H1 (cell line): ENCODE measurements around the gene CALML4. TPM values are rescaled to one million over a fixed set of nuclear protein-coding genes. Genes with fewer than 3 reads are reported as not detected.

Experiments used
- CTCF ChIA-PET: fragments of 300-600 bp; sonication (Branson Sonifier 250); formaldehyde crosslinking; loops from one replicate; lab custom pipeline; 2021; ENCODE audit not compliant: partially characterized antibody; lab: Charles Lee
- POLR2A ChIA-PET: fragments of 300-600 bp; sonication (Branson Sonifier 250); formaldehyde crosslinking; loops from one replicate; lab custom pipeline; 2021; ENCODE audit warnings: inconsistent platforms; ENCODE audit not compliant: partially characterized antibody; lab: Charles Lee
- DNase-seq, 2 experiments: peaks; one replicate each; pipeline versions ENCODE4 v3.0.0 to v3.0.0-alpha.2; 2010 to 2022; ENCODE audit warnings: low spot score in 2 of 2, low read depth in 1 of 2, mixed read lengths in 1 of 2
- FAIRE-seq: peaks from 2 replicates; lab custom pipeline; 2011; peaks lifted over from hg19 to GRCh38; lab: Jason Lieb, UNC
- H2AFZ ChIP-seq: 2 replicates; pipeline ENCODE4 v1.8.1; 2012; ENCODE audit warnings: low read length, inconsistent platforms
- H2AK5ac ChIP-seq: 2 replicates; pipeline ENCODE4 v1.6.1; 2013; ENCODE audit warnings: low read depth, low read length
- H2BK120ac ChIP-seq: replicated peaks from 2 replicates; pipeline ENCODE3; 2013; ENCODE audit warnings: low read depth, low read length, inconsistent platforms
- H2BK12ac ChIP-seq: 2 replicates; pipeline ENCODE4 v1.6.1; 2013; ENCODE audit warnings: low read depth, low read length
- H2BK15ac ChIP-seq: 2 replicates; pipeline ENCODE4 v1.6.1; 2013; ENCODE audit warnings: low read length
- H2BK20ac ChIP-seq: 2 replicates; pipeline ENCODE4 v1.6.1; 2013; ENCODE audit warnings: low read length
- H2BK5ac ChIP-seq: 2 replicates; pipeline ENCODE4 v1.6.1; 2013; ENCODE audit warnings: low read depth, low read length
- H3K14ac ChIP-seq: 2 replicates; pipeline ENCODE4 v1.6.1; 2013; ENCODE audit warnings: inconsistent platforms; ENCODE audit not compliant: insufficient read length
- H3K18ac ChIP-seq: 2 replicates; pipeline ENCODE4 v1.6.1; 2013; ENCODE audit warnings: low read length; ENCODE audit errors: extremely low read depth
- H3K23ac ChIP-seq: 2 replicates; pipeline ENCODE4 v1.6.1; 2013; ENCODE audit warnings: inconsistent platforms; ENCODE audit not compliant: insufficient read length
- H3K23me2 ChIP-seq: 2 replicates; pipeline ENCODE4 v1.6.1; 2013; ENCODE audit warnings: low read depth, low read length
- H3K27ac ChIP-seq: 2 replicates; pipeline ENCODE4 v1.6.1; 2011; ENCODE audit warnings: low read depth, low read length, inconsistent platforms
- H3K27me3 ChIP-seq, 4 experiments: replicated peaks in 1 of 4; 1 replicate in 1 of 4; 2 replicates in 3 of 4; pipeline versions ENCODE4 v1.6.1 to v1.8.1; 2011 to 2013; ENCODE audit warnings: low read length in 3 of 4, mild to moderate bottlenecking in 3 of 4, inconsistent platforms in 2 of 4, mixed read lengths in 2 of 4, moderate library complexity in 1 of 4; ENCODE audit not compliant: control insufficient read depth in 3 of 4, insufficient read depth in 3 of 4; ENCODE audit errors: extremely low read depth in 1 of 4
- H3K36me3 ChIP-seq, 4 experiments: 2 replicates each; pipeline versions ENCODE4 v1.6.1 to v1.8.1; 2011 to 2013; ENCODE audit warnings: mild to moderate bottlenecking in 4 of 4, low read length in 3 of 4, moderate library complexity in 2 of 4, control low read depth in 1 of 4, inconsistent platforms in 1 of 4; ENCODE audit not compliant: insufficient read depth in 4 of 4, control insufficient read depth in 2 of 4
- H3K4ac ChIP-seq: replicated peaks from 2 replicates; pipeline ENCODE3; 2013; ENCODE audit warnings: low read length, low read depth, mixed read lengths, inconsistent platforms; ENCODE audit not compliant: insufficient read length
- H3K4me1 ChIP-seq, 4 experiments: replicated peaks in 1 of 4; 1 replicate in 1 of 4; 2 replicates in 3 of 4; pipeline versions ENCODE4 v1.6.1 to v1.8.1; 2011 to 2013; ENCODE audit warnings: low read length in 3 of 4, inconsistent platforms in 2 of 4, mixed read lengths in 1 of 4; ENCODE audit not compliant: insufficient read depth in 4 of 4, control insufficient read depth in 3 of 4
- H3K4me2 ChIP-seq, 2 experiments: 2 replicates each; pipeline versions ENCODE4 v1.6.1 to v1.8.1; 2011 to 2013; ENCODE audit warnings: low read depth in 2 of 2, low read length in 2 of 2, control low read depth in 1 of 2, inconsistent platforms in 1 of 2, mild to moderate bottlenecking in 1 of 2; ENCODE audit not compliant: insufficient read depth in 1 of 2
- H3K4me3 ChIP-seq, 4 experiments: fragments of 200-600, 300-600 bp in 1 of 4; sonication (generic), shearing (Covaris generic), sonication (Bioruptor Twin) in 1 of 4; 2 replicates each; pipeline versions ENCODE4 v1.5.1 to v1.8.1; 2011 to 2016; ENCODE audit warnings: low read length in 4 of 4, low read depth in 3 of 4, control low read depth in 2 of 4, inconsistent platforms in 2 of 4, mild to moderate bottlenecking in 2 of 4, mixed read lengths in 1 of 4, moderate library complexity in 1 of 4; ENCODE audit not compliant: insufficient read depth in 2 of 4; ENCODE audit errors: extremely low read depth in 1 of 4
- H3K56ac ChIP-seq: replicated peaks from 2 replicates; pipeline ENCODE3; 2013; ENCODE audit warnings: low read depth, mild to moderate bottlenecking, mixed read lengths, low read length, inconsistent platforms; ENCODE audit not compliant: insufficient read length
- H3K79me1 ChIP-seq: 2 replicates; pipeline ENCODE4 v1.6.1; 2013; ENCODE audit warnings: low read depth, low read length, control low read depth
- H3K79me2 ChIP-seq, 2 experiments: 2 replicates each; pipeline versions ENCODE4 v1.6.1 to v1.8.1; 2012 to 2013; ENCODE audit warnings: low read length in 2 of 2, mild to moderate bottlenecking in 2 of 2, inconsistent platforms in 1 of 2; ENCODE audit not compliant: insufficient read depth in 2 of 2, control insufficient read depth in 1 of 2
- H3K9ac ChIP-seq, 4 experiments: replicated peaks in 1 of 4; 1 replicate in 1 of 4; 2 replicates in 3 of 4; pipeline versions ENCODE4 v1.6.1 to v1.8.1; 2011 to 2013; ENCODE audit warnings: low read depth in 3 of 4, low read length in 3 of 4, control low read depth in 2 of 4, mild to moderate bottlenecking in 2 of 4, moderate library complexity in 2 of 4, inconsistent platforms in 1 of 4; ENCODE audit errors: extremely low read depth in 1 of 4
- H3K9me3 ChIP-seq, 2 experiments: 2 replicates each; pipeline versions ENCODE4 v1.6.1 to v1.8.1; 2012 to 2013; ENCODE audit warnings: mild to moderate bottlenecking in 2 of 2, moderate library complexity in 2 of 2, control low read depth in 1 of 2, inconsistent platforms in 1 of 2, low read depth in 1 of 2, low read length in 1 of 2, mixed read lengths in 1 of 2; ENCODE audit not compliant: insufficient read depth in 2 of 2
- H4K20me1 ChIP-seq, 2 experiments: replicated peaks in 1 of 2; 2 replicates each; pipeline versions ENCODE3 to v1.8.1; 2011 to 2013; ENCODE audit warnings: inconsistent platforms in 2 of 2, low read length in 2 of 2, mild to moderate bottlenecking in 1 of 2; ENCODE audit not compliant: insufficient read depth in 2 of 2, control insufficient read depth in 1 of 2
- H4K5ac ChIP-seq: 2 replicates; pipeline ENCODE4 v1.6.1; 2013; ENCODE audit warnings: low read length, low read depth, mixed read lengths, inconsistent platforms; ENCODE audit not compliant: insufficient read length
- H4K8ac ChIP-seq: 2 replicates; pipeline ENCODE4 v1.8.0; 2013; ENCODE audit warnings: mild to moderate bottlenecking, moderate library complexity, low read length, inconsistent platforms; ENCODE audit not compliant: insufficient read depth; ENCODE audit errors: extremely low read depth
- H4K91ac ChIP-seq: replicated peaks from 2 replicates; pipeline ENCODE3; 2013; ENCODE audit warnings: low read length, mixed read lengths, inconsistent platforms; ENCODE audit not compliant: insufficient read length
- BCL11A ChIP-seq, 2 experiments: IDR thresholded peaks; one replicate each; pipeline ENCODE4 v1.6.1; 2011; ENCODE audit warnings: low read depth in 2 of 2, low read length in 2 of 2, mild to moderate bottlenecking in 2 of 2
- CBX8 ChIP-seq: fragments of 300-800, 300-1000 bp; sonication (generic); IDR thresholded peaks from 2 replicates; pipeline ENCODE4 v1.7.1; 2016; ENCODE audit warnings: low read depth, low read length, borderline replicate concordance
- CREB1 ChIP-seq: IDR thresholded peaks from 2 replicates; pipeline ENCODE4 v1.6.1; 2012; ENCODE audit warnings: inconsistent platforms
- EP300 ChIP-seq, 2 experiments: IDR thresholded peaks; 1 replicate in 1 of 2; 2 replicates in 1 of 2; pipeline ENCODE4 v1.6.1; 2011 to 2012; ENCODE audit warnings: low read depth in 2 of 2, low read length in 2 of 2, mild to moderate bottlenecking in 2 of 2, borderline replicate concordance in 1 of 2, inconsistent platforms in 1 of 2, moderate library complexity in 1 of 2
- HDAC6 ChIP-seq: IDR thresholded peaks from one replicate; pipeline ENCODE4 v1.7.1; 2012; ENCODE audit warnings: low read depth, mild to moderate bottlenecking, inconsistent platforms, low read length, moderate library complexity
- POLR2A ChIP-seq, 2 experiments: IDR thresholded peaks; 1 replicate in 1 of 2; 2 replicates in 1 of 2; pipeline ENCODE4 v1.6.1; 2011; ENCODE audit warnings: low read depth in 2 of 2, low read length in 2 of 2, mild to moderate bottlenecking in 2 of 2; ENCODE audit errors: control extremely low read depth in 1 of 2
- RAD21 ChIP-seq, 2 experiments: IDR thresholded peaks in 1 of 2; conservative IDR thresholded peaks in 1 of 2; 2 replicates each; pipeline ENCODE4 v1.6.1; 2011; ENCODE audit warnings: low read depth in 2 of 2, low read length in 2 of 2, improper control_type of control experiment in 1 of 2, inconsistent platforms in 1 of 2, mild to moderate bottlenecking in 1 of 2, moderate library complexity in 1 of 2
- RFX5 ChIP-seq: IDR thresholded peaks from 2 replicates; pipeline ENCODE4 v1.6.1; 2011; ENCODE audit warnings: low read depth, low read length, improper control_type of control experiment, borderline replicate concordance
- SAP30 ChIP-seq: fragments of 300-600 bp; sonication (generic); IDR thresholded peaks from 2 replicates; pipeline ENCODE4 v1.7.1; 2012; ENCODE audit warnings: low read length, moderate library complexity, mild to moderate bottlenecking, inconsistent platforms; ENCODE audit not compliant: insufficient read depth, insufficient replicate concordance
- TAF7 ChIP-seq: optimal IDR thresholded peaks from 2 replicates; pipeline ENCODE3; 2011; ENCODE audit warnings: low read depth, mild to moderate bottlenecking, inconsistent platforms, low read length, moderate library complexity, borderline replicate concordance
- WGBS, 2 experiments: shearing (Covaris generic) in 1 of 2; methylation state at CpG; one replicate each; pipeline versions ENCODE4 v1.1.6 to v1.1.7; 2013 to 2015; ENCODE audit warnings: low lambda C conversion rate in 2 of 2, mixed read lengths in 2 of 2, inconsistent platforms in 1 of 2, low coverage in 1 of 2, missing lambda C conversion rate in 1 of 2; ENCODE audit not compliant: insufficient replicate concordance in 2 of 2, insufficient coverage in 1 of 2, insufficient read length in 1 of 2; ENCODE audit errors: extremely low coverage in 1 of 2, missing lambda C conversion rate in 1 of 2; 5-methylcytosine and 5-hydroxymethylcytosine counted together
- polyA plus RNA-seq, 7 experiments: library from polyadenylated mRNA; depleted of rRNA in 3 of 7; stranded (reverse) in 5 of 7; unstranded in 2 of 7; fragments of >200 nt in 5 of 7; fragments of 200-250 nt in 2 of 7; gene quantifications; 1 replicate in 5 of 7; 2 replicates in 1 of 7; 4 replicates in 1 of 7; pipeline versions ENCODE4 v1.2.1 to v1.2.3, GENCODE V29; 2011 to 2013; ENCODE audit warnings: missing spikeins in 2 of 7, mixed read lengths in 2 of 7
- total RNA-seq: library from RNA; stranded (reverse); fragmentation: NEBNext Ultra II Directional; extraction: Animal tissue kit (Norgen Biotek cat#: 25700); gene quantifications from 2 replicates; pipeline ENCODE4 v1.2.1, GENCODE V29; 2021

The CALML4 gene
- total and polyA plus RNA-seq, 2 of the 8 experiments (the other 6 are each of a cell fraction or from before 2014, with no cell fraction given) = 3.8 to 12.5 TPM

DNA sequence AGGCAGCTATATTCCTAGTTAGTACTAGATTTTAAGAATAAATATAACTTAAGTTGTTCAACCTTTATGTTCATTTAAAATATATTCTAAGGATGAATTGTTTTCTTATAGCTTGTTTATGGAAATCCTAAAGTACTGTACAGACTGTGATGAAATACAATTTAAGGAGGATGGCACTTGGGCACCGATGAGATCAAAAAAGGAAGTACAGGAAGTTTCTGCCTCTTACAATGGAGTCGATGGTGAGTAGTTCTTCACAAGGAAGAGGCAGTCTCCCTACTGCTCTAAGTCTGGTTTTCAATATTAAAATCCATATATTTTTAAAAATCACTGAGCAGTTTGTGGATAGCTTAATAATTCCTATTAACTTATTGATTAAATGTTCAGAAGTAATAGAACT is 29.6 kb downstream of the CALML4 start:
- Histone ChIP-seq H2BK20ac (no peak overlapping the region), H2BK15ac (no peak overlapping the region), H2AK5ac (no peak overlapping the region), H3K27me3 (no peaks in the 10 kb centered on the region), H3K9me3 (no peaks in the 10 kb centered on the region), H3K4me2 (no peak overlapping the region), H3K14ac (no peak overlapping the region), H3K4me3 (no peak overlapping the region), H4K5ac (no peak overlapping the region), H2BK5ac (no peak overlapping the region), H3K23ac (no peak overlapping the region), H3K4me1 (no peaks in the 10 kb centered on the region), H2BK12ac (no peak overlapping the region), H3K18ac (no peak overlapping the region), H4K8ac (no peak overlapping the region), H3K56ac (no peak overlapping the region), H4K91ac (no peak overlapping the region), H3K4ac (no peak overlapping the region), H3K23me2 (no peaks in the 10 kb centered on the region), H4K20me1 (no peaks in the 10 kb centered on the region), H2BK120ac (no peak overlapping the region), H3K27ac (no peak overlapping the region), H3K79me2 (no peaks in the 10 kb centered on the region), H2AFZ (no peak overlapping the region), H3K79me1 (no peaks in the 10 kb centered on the region), H3K36me3 (peaks cover 2 to 25% (median 9%) of the 10 kb centered on the region in 4 experiments; a peak in 7 of 8 replicates), H3K9ac (no peak overlapping the region)
- no peak for FAIRE-seq
- POLR2A ChIA-PET = no interaction called here
- TF ChIP-seq CREB1 (no peak), RAD21 (IDR thresholded peaks at IDR 0.05 in 1 of 2, conservative IDR thresholded peaks at IDR 0.05 in 1 of 2; ENCODE audit: low read depth in 2 of 2, low read length in 2 of 2) (no peak), CBX8 (no peak), TAF7 (no peak), HDAC6 (no peak), EP300 (IDR thresholded peaks at IDR 0.05; ENCODE audit: borderline replicate concordance in 1 of 2, low read depth in 2 of 2, low read length in 2 of 2) (no peak), RFX5 (no peak), POLR2A (IDR thresholded peaks at IDR 0.05; ENCODE audit: control extremely low read depth in 1 of 2, low read depth in 2 of 2, low read length in 2 of 2) (no peak), SAP30 (no peak), BCL11A (IDR thresholded peaks at IDR 0.05; ENCODE audit: low read depth in 2 of 2, low read length in 2 of 2) (no peak)
- 80% methylated on average over 2 of the region's 2 CpGs; no CpG with 5 or more reads in 1 of the 2 experiments for WGBS, 2 experiments
- DNase-seq = no peak
- CTCF ChIA-PET = interaction anchor here (1.0 to 1.5 kb wide), 5 partner anchors 9 to 321 kb away, joined by 3 to 10 read pairs (median 3); no protein-coding TSS in a partner anchor
